ENCODE results near the gene ATP8A1.
"Not testable (repeated sequence)": the region's sequence is repeated elsewhere in the genome, so short reads cannot be mapped to it uniquely, and the experiment has no call there.

Gene ATP8A1

GRCh38 chr4:42501624-42502401 lies 155.1 kb downstream of the ATP8A1 start:
- DNase-seq (ENCODE audit: low spot score): no peak

GRCh38 chr4:42498040-42498439 lies 158.9 kb downstream of the ATP8A1 start:
- DNase-seq (ENCODE audit: low spot score): no peak

GRCh38 chr4:42497142-42497910 lies 159.6 kb downstream of the ATP8A1 start:
- no peak for DNase-seq (ENCODE audit: low spot score)

- DNase-seq (ENCODE audit: low spot score): no peak
Observed at GRCh38 chr4:42492962-42493361, 163.9 kb downstream of the ATP8A1 start.

GRCh38 chr4:42490015-42490414 lies 166.9 kb downstream of the ATP8A1 start:
- no peak for DNase-seq (ENCODE audit: low spot score)

GRCh38 chr4:42489095-42489494 lies 167.8 kb downstream of the ATP8A1 start:
- no peak for DNase-seq (ENCODE audit: low spot score)

GRCh38 chr4:42488554-42488953 lies 168.4 kb downstream of the ATP8A1 start:
- DNase-seq (ENCODE audit: low spot score): no peak

GRCh38 chr4:42488114-42488513 lies 168.8 kb downstream of the ATP8A1 start:
- DNase-seq (ENCODE audit: low spot score): no peak

GRCh38 chr4:42487230-42487629 lies 169.7 kb downstream of the ATP8A1 start:
- no peak for DNase-seq (ENCODE audit: low spot score)

- DNase-seq (ENCODE audit: low spot score): not testable (repeated sequence)
Observed at GRCh38 chr4:42486156-42486555, 170.7 kb downstream of the ATP8A1 start.

GRCh38 chr4:42484630-42485029 lies 172.3 kb downstream of the ATP8A1 start:
- no peak for DNase-seq (ENCODE audit: low spot score)

GRCh38 chr4:42483426-42484379 lies 173.2 kb downstream of the ATP8A1 start:
- no peak for DNase-seq (ENCODE audit: low spot score)

- DNase-seq (ENCODE audit: low spot score): no peak
Observed at GRCh38 chr4:42482516-42483327, 174.2 kb downstream of the ATP8A1 start.

- no peak for DNase-seq (ENCODE audit: low spot score)
Observed at GRCh38 chr4:42480717-42481116, 176.2 kb downstream of the ATP8A1 start.

- no peak for DNase-seq (ENCODE audit: low spot score)
Observed at GRCh38 chr4:42480281-42480680, 176.6 kb downstream of the ATP8A1 start.

- no peak for DNase-seq (ENCODE audit: low spot score)
Observed at GRCh38 chr4:42478946-42479345, 178.0 kb downstream of the ATP8A1 start.

GRCh38 chr4:42478509-42478908 lies 178.4 kb downstream of the ATP8A1 start:
- DNase-seq (ENCODE audit: low spot score): no peak

GRCh38 chr4:42474406-42474805 lies 182.5 kb downstream of the ATP8A1 start:
- DNase-seq (ENCODE audit: low spot score): no peak

GRCh38 chr4:42473071-42473684 lies 183.7 kb downstream of the ATP8A1 start:
- DNase-seq (ENCODE audit: low spot score): no peak

GRCh38 chr4:42471896-42472295 lies 185.0 kb downstream of the ATP8A1 start:
- no peak for DNase-seq (ENCODE audit: low spot score)

GRCh38 chr4:42470023-42470422 lies 186.9 kb downstream of the ATP8A1 start:
- no peak for DNase-seq (ENCODE audit: low spot score)

Data from AG08396 (cell line).